ENCODE measurements around the gene CCNF. TPM values are rescaled to one million over a fixed set of nuclear protein-coding genes. Genes with fewer than 3 reads are reported as not detected.

The CCNF gene
- total and polyA plus RNA-seq, 2 donors, result 2.2 to 9.6 TPM

Small RNA genes within 50 kb of the gene (small RNA-seq; reads per million reads assigned to genes)
- gene MIR6768, result not detected

Other genes with a start within 250 kb of the CCNF start
- gene CASKIN1, start 232.8 kb upstream of the CCNF start, total RNA-seq, result 0.69 TPM
- gene CASKIN1, start 232.8 kb upstream of the CCNF start, polyA plus RNA-seq, result 0.48 TPM
- 9.3 TPM for gene MLST8, start 224.0 kb upstream of the CCNF start, total RNA-seq
- 50.4 TPM for gene MLST8, start 224.0 kb upstream of the CCNF start, polyA plus RNA-seq
- gene BRICD5, start 218.6 kb upstream of the CCNF start, total RNA-seq, result 4.0 TPM
- 5.0 TPM for gene BRICD5, start 218.6 kb upstream of the CCNF start, polyA plus RNA-seq
- 4.8 TPM for gene PGP, start 214.6 kb upstream of the CCNF start, total RNA-seq
- gene PGP, start 214.6 kb upstream of the CCNF start, polyA plus RNA-seq, result 10.5 TPM
- gene E4F1, start 205.9 kb upstream of the CCNF start, total RNA-seq, result 14.0 TPM
- 27.5 TPM for gene E4F1, start 205.9 kb upstream of the CCNF start, polyA plus RNA-seq
- gene DNASE1L2, start 193.0 kb upstream of the CCNF start, total RNA-seq, result 0.74 TPM
- gene DNASE1L2, start 193.0 kb upstream of the CCNF start, polyA plus RNA-seq, result 0.77 TPM
- gene ECI1, start 177.9 kb upstream of the CCNF start, total RNA-seq, result 16.6 TPM
- 93.2 TPM for gene ECI1, start 177.9 kb upstream of the CCNF start, polyA plus RNA-seq
- 47.5 TPM for gene RNPS1, start 161.3 kb upstream of the CCNF start, total RNA-seq
- gene RNPS1, start 161.3 kb upstream of the CCNF start, polyA plus RNA-seq, result 188 TPM
- gene ABCA3, start 88.7 kb upstream of the CCNF start, total RNA-seq, result 5.5 TPM
- gene ABCA3, start 88.7 kb upstream of the CCNF start, polyA plus RNA-seq, result 8.3 TPM
- gene TEDC2, start 30.7 kb downstream of the CCNF start, total RNA-seq, result 2.4 TPM
- gene TEDC2, start 30.7 kb downstream of the CCNF start, polyA plus RNA-seq, result 1.1 TPM
- 5.2 TPM for gene NTN3, start 41.9 kb downstream of the CCNF start, total RNA-seq
- 0.19 TPM for gene NTN3, start 41.9 kb downstream of the CCNF start, polyA plus RNA-seq
- gene TBC1D24, start 45.7 kb downstream of the CCNF start, total RNA-seq, result 11.2 TPM
- 5.8 TPM for gene TBC1D24, start 45.7 kb downstream of the CCNF start, polyA plus RNA-seq
- 15.0 TPM for gene ATP6V0C, start 84.5 kb downstream of the CCNF start, total RNA-seq
- gene ATP6V0C, start 84.5 kb downstream of the CCNF start, polyA plus RNA-seq, result 193 TPM
- 16.4 TPM for gene AMDHD2, start 90.9 kb downstream of the CCNF start, total RNA-seq
- gene AMDHD2, start 90.9 kb downstream of the CCNF start, polyA plus RNA-seq, result 40.2 TPM
- not detected for gene CEMP1, start 102.0 kb downstream of the CCNF start, total RNA-seq
- gene CEMP1, start 102.0 kb downstream of the CCNF start, polyA plus RNA-seq, result 0.85 TPM
- 20.0 TPM for gene PDPK1, start 108.6 kb downstream of the CCNF start, total RNA-seq
- 26.0 TPM for gene PDPK1, start 108.6 kb downstream of the CCNF start, polyA plus RNA-seq